T1000 (cell line): ENCODE results near the gene MME.
"Not testable (repeated sequence)": the region's sequence is repeated elsewhere in the genome, so short reads cannot be mapped to it uniquely, and the experiment has no call there.

Experiments used
- DNase-seq: peaks from one replicate; lab custom pipeline; 2025; ENCODE audit warnings: mixed read lengths; lab: John Stamatoyannopoulos, UW

Gene MME

DNA sequence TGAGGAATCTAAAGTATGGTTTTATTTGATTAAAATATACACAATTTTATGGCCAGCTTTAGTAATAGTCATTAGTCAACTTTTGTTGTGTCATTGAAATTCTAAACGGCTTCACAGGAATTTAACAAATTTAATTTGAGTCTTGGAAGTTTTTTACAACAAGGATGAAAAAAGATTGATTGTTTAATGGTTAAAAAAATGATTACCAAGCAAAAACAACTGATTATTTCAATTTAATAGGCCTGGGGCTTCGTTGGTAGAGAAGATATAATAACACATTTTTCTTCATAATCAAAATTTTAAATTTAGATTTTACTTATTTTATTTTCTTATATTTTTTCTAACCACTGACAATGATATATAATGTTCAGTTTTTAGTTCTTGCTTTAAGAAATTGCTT lies 4.4 kb downstream of the MME start:
- no peak for DNase-seq

- DNase-seq: no peak
These were observed 5.9 kb downstream of the MME start for GRCh38 chr3:155086051-155086450.

DNA sequence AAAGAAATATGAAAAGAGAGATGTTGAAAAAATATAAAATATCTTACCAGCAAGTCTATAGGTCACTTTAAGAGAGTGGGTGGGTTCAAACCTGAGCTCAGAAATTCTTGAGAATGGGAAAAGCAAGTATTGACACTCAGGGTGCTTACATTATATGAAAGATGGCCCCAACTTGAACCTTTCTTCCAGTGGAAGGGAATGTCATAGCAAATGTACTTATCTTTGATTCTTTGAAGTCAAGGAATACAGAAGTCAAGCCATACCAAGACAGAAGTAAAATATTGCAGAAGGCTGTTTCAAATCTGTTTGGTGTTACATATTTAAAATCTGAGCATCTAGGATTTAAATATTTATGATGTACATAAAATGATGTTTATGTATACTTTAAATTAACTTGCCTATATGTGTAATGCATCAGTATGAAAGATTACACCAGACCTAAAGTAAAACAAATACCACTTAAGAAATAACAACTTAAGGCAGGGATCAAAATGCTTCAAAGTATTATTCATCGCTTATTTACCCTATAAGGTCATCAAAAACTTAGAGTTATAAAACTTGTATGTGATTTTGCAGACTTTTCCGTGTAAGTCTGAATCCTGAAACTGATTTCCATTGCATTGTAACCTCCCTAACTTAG lies 8.7 kb downstream of the MME start:
- no peak for DNase-seq

- DNase-seq: no peak
These were observed 9.4 kb downstream of the MME start for GRCh38 chr3:155089495-155089894.

GRCh38 chr3:155093261-155093660 lies 13.1 kb downstream of the MME start:
- no peak for DNase-seq

GRCh38 chr3:155096303-155097008 lies 16.3 kb downstream of the MME start:
- DNase-seq: no peak

- no peak for DNase-seq
These were observed 16.9 kb downstream of the MME start for GRCh38 chr3:155097009-155097349.

GRCh38 chr3:155101398-155101797 lies 21.3 kb downstream of the MME start:
- DNase-seq: no peak

DNA sequence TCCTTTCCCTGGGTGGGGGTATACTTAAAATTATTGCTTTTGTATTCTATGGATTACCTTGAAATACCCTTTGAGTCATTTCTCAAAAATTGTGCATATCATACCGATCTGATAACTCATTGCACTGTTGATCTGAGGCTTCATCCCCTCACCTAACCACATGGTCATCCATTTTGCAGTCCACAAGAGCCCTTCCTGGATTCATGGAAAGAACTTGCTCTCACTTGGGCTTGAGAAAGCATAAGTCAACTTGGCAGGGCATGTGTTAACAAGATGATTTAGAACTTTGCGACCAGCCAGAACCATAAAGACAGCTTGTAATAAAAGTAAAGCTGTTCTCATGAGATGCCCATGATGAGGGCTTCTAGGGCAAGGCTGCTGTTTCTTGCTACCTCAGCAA lies 22.2 kb downstream of the MME start:
- DNase-seq: no peak

- DNase-seq: no peak
These were observed 23.6 kb downstream of the MME start for GRCh38 chr3:155103686-155104085.

- DNase-seq: no peak
These were observed 26.0 kb downstream of the MME start for GRCh38 chr3:155106119-155106518.

- DNase-seq: no peak
These were observed 29.9 kb downstream of the MME start for GRCh38 chr3:155110022-155110421.

GRCh38 chr3:155110996-155111901 lies 31.1 kb downstream of the MME start:
- no peak for DNase-seq

DNA sequence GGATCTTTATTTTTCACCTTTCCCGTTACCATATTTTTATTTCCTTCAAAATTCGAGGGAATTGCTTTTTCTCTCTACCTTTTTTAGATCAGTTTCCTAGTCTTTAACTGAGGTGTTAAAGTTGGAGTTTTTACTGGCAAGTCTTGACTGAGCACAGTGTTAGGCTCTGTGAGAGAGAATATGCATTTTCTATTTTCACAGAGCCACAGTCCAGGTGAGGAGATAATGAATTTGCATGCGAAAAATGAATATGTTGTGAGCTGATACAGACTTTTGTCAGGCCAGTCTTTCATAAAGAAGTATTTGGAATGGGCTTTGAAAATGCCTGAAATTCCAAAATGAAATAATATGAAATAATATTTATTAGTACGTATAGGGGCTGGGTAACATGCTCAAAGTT lies 31.9 kb downstream of the MME start:
- DNase-seq: no peak

GRCh38 chr3:155112661-155113389 lies 32.7 kb downstream of the MME start:
- no peak for DNase-seq

- not testable (repeated sequence) for DNase-seq
These were observed 44.6 kb downstream of the MME start for GRCh38 chr3:155124745-155125144.

GRCh38 chr3:155129396-155129795 lies 49.3 kb downstream of the MME start:
- DNase-seq: no peak

DNA sequence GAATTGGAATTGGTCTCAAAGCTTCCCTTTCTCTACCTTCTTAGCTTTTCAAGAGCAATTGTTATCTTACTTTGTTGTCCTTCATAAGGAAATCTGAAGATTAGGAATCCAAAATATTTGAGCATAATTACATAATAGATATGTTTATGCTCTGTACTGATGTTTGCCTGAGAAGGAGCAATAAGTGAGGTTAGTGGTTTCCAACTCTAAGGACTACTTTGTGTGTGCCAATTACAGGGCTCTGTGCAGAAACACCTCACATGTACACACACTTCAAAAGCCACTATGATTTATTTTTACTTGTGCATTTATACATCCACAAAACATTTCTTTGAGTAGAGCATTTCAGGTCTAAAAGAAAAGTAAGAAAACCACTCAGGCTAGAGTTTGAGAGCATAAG lies 49.9 kb downstream of the MME start:
- DNase-seq: no peak

DNA sequence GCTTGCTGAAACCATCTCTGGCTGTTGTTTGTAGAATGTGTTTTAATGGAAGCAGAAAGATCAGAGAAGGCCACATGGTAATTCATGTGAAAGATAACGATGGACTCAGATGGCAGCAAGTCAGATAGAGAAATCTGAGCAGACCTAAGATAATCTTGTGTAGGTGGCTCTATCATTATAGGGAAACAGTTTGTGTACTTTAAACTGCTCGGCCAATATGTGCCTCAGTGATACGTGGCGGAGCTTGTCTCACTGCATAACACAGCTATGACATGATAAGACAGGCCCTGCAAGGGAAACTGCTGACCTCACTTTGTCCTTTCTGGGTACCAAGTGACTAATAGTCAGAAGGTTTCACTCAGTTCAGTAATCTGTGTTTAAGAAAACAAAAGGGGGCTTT lies 51.0 kb downstream of the MME start:
- no peak for DNase-seq

DNA sequence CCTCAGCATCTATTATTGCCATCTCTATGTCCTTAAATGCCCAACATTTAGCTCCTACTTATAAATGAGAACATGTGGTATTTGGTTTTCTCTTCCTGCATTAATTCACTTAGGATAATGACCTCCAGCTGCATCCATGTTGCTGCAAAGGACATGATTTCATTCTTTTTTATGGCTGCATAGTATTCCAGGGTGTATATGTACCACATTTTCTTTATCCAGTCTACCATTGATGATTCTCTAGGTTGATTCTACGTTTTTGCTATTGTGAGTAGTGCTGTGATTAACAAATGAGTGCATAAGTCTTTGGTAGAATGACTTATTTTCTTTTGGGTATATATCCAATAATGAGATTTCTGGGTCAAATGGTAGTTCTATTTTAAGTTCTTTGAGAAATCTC lies 54.2 kb downstream of the MME start:
- DNase-seq: not testable (repeated sequence)

DNA sequence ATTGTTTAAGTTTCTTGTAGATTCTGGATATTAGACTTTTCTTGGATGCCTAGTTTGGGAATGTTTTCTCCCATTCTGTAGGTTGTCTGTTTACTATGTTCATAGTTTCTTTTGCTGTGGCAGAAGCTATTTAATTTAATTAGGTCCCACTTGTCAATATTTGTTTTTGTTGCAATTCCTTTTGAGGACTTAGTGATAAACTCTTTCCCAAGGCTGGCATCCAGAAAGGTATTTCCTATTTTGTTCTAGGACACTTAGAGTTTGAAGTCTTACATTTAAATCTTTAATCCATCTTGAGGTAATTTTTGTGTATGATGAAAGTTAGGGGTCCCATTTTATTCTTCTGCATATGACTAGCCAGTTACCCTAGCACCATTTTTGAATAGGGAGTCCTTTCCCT lies 54.9 kb downstream of the MME start:
- no peak for DNase-seq

- DNase-seq: no peak
These were observed 58.6 kb downstream of the MME start for GRCh38 chr3:155138677-155139076.
